Putamen (tissue), 1 donor: ENCODE measurements around the gene C2orf72.
A peak's percentile ranks its signal among the peaks of the same experiment; 100 is the strongest.
"Not testable (repeated sequence)": the region's sequence is repeated elsewhere in the genome, so short reads cannot be mapped to it uniquely, and the experiment has no call there.

Source experiments
- DNase-seq: peaks from one replicate; pipeline ENCODE4 v3.0.0-alpha.2; 2016; ENCODE audit warnings: low spot score

Gene C2orf72

DNA sequence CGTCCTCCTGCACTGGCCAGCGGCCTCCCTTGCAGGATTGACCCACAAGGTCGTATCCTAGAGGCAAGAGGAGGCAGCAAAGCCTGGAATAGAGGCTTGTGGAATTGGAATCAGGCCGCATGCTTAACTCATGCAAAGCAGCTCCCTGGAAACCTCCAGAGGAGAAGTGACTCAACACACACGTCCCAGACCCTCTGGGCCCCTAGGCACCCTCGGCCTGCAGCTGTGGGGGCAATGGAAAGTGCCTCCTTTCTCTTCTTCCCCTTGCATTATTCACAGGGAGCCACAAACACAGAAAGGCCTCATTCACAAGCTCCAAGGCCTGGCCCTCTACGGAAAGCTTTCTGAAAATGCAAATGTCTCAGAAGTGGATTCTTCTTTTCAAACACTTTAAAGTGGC, 21.8 kb upstream of the C2orf72 start:
- DNase-seq: peak; percentile 70

DNA sequence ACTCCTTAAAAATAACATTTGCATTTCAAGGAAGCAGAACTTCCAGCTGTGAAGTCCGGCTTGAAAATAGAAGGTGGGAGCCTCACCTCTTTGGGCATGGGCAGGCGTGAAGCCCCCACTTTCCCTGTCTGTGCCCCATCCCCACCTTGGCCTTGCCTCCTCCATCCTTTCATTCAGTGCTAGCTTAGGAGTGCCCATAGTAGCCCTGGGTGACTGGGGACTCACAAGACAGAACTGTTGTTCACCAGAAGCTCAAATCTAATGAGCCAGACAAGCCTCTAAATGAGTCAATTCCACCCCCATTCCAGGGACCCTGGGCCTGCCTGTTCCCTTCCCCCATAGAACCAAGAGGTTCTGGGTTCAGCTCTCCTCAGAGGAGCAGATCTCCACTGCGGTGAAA, 21.4 kb upstream of the C2orf72 start:
- DNase-seq: no peak

DNA sequence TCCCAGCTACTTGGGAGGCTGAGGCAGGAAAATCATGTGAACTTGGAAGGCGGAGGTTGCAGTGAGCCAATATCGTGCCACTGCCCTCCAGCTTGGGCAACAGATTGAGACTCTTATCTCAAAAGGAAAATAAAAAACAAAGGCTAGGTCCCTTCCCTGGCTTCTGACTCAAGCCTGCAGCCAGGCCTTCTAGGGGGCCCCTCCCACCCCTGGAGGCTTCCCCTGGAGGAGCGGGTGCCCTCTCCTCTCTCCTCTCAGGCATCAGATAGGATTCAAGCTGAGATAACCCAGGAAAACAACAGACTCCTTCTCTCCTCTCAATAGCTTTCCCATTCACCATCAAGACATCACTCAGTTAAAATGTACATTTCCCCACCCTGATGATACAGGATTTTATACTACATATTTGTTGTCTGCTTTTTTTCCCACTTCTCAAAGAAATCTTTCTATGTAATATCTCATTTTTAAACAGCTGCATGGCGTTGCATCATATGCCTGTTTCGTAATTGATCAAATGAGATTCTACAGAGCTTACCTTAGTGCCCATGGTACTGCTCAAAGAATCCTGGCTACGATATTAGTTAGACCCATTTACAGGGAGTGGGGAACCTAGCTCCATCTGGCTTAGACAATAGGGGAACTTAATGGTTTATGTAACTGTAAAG, 20.6 kb upstream of the C2orf72 start:
- no peak for DNase-seq

DNA sequence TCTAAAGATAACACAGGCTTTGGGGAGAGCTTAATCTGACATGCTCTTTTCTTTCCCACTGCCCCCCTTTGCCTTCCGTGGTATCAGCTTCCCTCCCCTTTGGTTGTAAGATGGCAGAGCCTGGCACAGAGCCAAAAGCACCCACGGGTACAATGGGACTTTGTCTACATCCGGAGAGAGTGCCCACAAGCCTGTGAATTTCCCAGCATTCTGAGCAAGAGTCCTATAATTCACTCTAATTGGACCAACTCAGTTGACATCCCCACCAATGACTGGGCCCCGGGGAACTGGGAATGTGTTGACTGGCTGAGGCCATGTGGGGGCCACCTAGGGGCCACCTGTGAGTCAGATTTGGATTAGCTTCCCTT, 20.1 kb upstream of the C2orf72 start:
- no peak for DNase-seq

DNA sequence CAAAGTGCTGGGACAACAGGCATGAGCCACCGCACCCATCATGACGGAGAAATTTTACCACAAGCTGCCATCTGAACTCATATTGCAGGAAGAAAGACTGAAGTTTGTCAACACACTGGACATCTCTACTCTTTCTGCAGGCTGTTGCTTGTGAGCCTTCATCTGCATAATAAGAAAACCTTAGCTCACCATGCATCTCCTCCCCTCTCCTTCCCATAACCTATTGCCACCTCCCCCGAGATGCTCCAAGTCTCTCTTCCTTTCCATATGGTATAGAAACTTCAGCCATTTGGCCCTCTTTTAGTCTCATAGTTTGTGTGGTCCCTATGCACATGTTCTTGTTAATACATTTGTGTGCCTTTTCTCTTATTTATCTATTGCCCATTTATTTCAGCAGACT, 19.1 kb upstream of the C2orf72 start:
- no peak for DNase-seq

DNA sequence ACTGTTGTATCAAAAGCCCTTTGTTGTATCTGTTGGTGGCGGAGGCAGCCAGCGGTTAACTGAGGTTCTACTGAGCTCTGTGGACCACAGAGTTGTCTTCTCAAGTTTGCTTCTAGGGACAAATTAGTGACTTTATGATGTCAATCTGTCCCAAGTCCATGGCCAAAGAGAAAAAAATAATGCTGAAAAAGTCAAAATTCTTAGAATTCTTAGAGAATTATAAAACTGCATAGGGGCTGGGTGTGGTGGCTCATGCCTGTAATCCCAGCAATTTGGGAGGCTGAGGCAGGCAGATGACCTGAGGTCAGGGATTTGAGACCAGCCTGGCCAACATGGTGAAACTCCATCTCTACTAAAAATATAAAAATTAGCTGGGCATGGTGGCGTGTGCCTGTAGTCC, 12.3 kb upstream of the C2orf72 start:
- not testable (repeated sequence) for DNase-seq

DNA sequence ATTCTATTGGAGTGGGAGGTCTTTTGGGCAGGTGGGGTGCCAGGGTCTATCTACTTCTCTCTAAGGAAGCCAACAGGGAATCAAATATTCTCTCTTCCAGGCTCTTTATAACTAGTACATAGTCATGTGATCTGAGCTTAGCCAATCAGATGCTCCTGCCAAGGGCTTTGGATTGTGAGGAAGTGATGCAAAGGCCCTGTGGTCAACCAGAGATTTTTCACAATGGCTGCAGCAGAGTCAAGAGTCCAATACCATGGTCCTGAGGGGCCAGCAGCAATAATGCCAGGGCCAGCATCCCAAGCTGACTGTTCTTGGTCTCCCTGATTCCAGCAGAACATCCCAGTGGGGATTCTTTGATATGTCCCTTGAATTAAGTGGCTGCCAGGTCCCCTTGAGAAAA, 8.4 kb upstream of the C2orf72 start:
- DNase-seq: no peak

DNA sequence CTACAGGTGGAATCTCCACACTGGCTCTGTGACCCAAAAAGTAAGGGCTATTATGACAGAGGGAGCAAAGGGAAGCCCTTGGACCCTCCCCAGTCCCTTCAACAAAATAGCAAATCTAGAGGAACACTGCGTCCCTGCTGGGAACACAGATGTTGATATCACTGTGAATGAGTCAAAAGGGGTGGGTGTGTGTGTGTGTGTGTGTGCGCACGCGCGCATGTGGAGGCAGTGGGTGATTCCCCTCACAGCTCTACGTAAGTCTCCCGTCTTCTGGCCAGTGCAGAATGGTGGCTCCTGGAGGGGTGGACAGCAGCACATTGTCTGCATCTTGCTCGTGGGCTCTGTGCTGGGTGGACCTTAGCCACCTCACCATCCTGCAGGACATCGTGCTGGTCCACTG, 7.8 kb upstream of the C2orf72 start:
- DNase-seq: no peak

DNA sequence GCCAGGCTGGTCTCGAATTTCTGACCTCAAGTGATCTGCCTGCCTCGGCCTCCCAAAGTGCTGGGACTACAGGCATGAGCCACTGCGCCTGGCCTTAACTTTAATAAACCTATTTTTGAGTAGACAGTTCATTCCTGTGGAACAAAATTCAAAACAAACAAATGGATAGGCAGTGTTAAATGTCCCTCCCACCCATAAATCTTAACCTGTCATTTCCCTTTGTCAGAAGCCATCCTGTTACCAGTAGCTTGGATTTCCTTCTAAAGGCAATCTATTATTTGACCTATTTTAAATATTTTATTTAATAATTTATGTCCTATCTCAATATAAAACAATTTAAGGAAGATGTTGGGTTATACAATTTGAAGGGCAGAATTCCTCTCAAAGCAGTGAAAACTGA, 6.6 kb upstream of the C2orf72 start:
- no peak for DNase-seq

DNA sequence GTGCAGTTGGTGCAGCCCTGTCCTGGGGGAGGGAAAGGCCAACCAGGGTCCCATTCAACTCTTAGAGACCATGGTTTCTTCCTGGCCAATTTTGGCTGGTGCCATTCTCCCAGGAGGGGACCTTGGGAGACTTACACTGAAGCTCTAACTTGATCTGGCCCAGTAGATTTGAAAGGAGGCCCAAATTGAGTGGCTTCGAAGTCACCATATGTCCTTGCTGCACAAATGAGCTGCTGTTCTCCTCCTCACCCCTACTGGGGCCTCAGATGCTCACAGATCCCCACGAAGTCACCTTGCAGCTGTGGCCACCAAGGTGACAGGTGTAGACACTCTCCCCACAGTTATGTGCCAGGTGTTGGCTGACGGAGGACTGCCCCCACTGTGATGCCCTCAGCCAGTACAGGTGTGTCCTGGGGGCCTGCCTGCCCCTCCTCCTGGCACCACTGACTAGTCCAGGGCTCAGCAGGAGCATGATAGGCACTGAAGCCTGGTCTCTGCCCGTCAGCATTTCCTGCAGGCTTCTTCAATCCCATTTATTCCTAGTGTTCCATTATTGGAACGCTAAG, 4.7 kb upstream of the C2orf72 start:
- no peak for DNase-seq

DNA sequence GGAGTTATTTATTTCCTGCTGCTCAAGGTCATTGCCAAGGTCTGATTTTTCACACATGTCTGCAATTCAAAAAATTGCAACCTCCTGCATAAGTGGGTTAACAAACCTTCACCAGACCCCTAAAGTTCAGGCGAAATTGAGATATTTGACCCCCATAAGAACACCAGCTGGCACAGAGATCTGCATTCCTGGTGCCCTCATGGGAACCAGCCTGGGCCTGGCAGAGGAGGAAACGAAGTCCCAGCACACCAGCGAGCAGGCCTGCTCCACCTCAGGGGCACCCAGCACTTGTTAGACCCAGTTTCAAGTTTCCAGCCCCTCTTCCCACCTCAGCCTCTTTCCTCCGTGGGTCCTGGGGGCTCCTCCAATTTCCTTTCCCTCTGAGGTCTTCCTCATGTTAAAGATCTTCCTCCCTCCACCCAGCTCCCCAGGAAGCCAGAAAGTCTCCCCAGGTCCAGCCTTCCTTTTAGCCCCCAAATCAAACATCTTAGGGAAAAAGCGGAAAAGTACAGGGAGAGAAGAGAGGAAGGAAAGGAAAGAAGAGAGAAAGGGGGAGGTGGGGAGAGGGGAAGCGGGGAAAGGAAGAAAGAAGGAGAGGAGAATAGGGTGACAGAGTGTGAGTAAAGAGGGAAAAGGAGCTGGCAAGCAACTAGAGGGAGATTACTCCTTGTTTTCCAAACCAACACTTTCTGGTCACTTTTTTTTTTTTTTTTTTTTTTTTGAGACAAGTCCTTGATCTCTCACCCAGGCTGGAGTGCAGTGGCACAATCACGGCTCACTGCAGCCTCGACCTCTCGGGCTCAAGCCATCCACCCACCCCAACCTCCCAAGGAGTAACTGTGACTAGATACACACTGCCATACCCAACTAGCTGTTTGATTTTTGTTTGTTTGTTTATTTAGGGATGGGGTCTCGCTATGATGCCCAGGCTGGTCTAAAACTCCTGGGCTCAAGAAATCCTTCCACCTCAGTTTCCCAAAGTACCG, 3.9 kb upstream of the C2orf72 start:
- no peak for DNase-seq

DNA sequence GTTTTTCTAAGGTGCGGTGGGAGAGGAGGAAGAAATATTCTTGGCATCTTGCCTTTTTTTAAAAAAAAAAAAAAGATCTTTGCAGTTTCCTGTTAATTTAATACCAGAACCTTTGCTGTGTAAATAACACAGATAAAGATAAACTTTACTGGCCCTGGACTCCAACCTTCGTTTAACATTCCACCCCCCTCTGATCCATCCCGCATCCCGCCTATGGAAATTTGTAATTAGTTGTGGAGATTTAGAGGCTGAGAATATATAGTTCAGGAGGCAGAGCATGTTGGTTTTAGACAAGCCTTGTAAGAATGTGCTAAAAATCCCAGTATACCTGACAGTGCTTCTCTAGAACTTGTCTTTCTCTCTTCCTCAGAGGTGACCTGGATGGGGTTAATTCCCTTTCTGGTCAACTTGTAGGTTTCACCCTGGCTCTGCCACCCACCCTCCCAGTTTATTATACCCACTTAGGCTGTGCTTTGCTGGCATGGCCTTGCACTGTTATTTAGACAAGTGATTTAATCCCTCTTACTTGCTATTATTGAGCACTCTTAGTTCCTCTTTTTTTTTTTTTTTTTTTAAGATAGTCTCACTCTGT, 2.9 kb upstream of the C2orf72 start:
- DNase-seq: no peak

DNA sequence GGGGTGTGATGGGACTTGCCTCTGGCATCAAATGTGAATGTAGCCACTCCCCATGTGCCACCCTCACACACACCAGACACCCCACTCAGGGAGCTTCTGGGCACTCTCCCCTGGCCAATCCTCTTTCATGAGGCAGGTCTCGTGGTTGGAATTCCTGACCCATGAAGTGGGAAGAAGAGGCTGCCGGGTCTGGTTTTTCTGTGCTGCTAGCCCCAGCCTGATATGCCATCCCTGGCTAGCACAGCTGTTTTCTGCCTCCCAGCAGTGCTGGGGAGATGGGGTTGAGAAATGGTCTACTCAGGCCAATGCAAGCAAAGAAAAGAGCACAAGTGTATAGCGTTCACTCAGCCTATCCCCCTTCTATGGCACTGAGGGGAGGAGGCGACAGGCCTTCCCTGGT, 1.2 kb upstream of the C2orf72 start:
- DNase-seq: no peak

DNA sequence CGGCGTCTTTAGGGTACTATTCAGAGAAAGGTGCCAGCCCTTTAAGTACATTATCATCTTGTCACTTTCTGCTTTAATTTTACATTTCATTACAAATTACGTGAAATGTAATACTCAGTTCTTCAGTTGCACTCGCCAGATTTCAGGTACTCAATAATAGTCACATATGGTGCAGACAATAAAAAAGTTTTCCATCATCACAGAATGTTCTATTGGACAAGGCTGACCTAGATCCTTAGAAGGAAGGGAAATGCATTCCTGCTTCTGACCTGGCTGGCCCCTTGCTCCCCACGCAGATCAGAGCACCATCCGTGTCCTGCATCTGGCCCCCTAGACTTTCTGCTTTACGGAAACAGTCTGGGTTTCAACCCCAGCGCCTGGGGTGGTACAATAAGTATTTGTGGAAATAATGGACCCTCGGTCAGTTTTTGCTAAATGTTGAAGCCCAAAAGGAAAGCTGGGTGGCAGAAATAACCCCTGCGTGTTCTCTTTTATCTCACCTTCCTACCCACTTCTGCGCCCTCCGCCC, 681 bp upstream of the C2orf72 start:
- DNase-seq: no peak

DNA sequence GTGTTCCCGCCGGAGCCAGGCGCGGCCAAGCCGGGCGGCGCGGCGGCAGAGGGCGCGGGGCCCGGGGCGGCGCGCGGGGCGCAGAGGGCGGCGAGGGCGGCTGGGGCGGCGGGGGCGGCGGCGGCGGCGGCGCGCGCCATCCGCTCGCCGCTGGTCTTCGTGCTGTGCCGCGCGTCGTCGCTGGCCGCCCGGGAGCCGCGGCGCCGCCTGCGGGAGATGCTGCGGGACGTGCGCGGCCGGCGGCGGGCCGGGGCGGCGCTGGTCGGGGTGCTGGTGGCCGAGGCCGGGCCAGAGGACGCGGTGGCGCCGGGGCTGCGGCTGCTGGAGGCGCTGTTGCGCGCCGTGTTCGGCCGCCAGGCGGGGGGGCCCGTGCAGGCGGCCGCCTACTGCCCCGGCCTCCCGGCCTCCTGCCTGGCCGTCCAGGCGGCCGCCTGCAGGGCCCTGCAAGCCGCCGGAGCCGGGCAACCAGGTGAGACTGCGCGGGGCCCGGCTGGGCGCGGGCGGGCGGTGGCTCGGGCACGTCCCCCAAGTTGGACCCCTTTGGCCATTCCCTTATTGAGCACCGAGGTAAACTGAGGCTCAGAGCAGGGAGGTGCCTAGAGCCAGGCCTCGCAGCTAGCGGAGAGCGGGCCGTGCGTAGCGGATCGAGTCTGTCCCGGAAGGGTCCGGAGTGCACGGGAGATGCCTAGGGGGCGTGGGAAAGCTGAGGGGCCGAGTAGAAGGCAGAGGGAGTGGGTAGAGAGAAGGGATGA, 584 bp downstream of the C2orf72 start:
- DNase-seq: peak; percentile 59

DNA sequence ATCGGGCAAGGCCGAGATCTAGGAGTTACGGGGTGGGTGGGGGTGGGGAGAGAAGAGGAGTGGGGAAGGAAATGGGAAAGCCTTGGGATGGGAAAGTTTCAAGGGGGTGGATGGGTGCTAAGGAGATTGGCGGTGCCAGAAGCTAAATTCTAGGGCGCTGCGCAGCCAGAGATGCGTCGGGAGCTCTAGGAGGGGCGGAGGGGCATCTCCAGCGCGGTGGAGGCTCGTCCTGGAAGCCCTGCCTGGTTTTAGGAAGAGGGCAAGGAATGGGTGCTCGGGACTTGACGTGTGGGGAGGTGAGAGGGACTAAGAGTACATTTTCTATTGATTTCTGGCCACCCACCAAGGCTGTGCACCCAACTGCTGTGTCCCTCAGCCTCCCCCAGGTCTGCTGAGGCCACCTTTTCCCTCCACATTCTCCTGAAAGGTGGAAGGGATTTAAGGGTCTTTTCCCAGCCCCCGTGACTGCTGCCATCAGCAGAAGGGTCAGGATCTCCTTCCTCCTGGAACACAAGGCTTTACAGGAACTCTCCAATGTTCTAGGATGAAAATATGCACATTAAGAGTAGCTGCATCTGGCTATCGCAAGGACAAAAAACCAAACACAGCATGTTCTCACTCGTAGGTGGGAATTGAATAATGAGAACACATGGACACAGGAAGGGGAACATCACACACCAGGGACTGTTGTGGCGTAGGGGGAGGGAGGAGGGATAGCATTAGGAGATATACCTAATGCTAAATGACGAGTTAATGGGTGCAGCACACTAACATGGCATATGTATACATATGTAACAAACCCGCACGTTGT, 1.4 kb downstream of the C2orf72 start:
- DNase-seq: no peak

DNA sequence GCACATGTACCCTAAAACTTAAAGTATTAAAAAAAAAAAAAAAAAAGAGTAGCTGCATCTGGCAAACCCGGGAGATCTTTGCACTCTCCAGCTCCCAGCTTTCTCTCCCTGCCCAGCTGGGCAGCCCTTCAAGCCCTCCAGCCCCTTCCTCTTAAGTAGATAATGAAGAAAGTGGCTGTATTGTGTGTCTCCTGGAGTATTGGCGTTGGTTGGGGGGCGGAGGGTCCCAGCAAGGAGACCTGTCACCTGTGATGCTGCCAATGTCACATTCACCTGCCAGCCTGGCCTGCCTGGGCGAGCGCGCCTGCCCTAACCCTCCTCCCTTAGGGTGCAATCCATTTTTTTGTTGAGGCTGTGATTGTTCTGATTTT, 2.0 kb downstream of the C2orf72 start:
- no peak for DNase-seq

DNA sequence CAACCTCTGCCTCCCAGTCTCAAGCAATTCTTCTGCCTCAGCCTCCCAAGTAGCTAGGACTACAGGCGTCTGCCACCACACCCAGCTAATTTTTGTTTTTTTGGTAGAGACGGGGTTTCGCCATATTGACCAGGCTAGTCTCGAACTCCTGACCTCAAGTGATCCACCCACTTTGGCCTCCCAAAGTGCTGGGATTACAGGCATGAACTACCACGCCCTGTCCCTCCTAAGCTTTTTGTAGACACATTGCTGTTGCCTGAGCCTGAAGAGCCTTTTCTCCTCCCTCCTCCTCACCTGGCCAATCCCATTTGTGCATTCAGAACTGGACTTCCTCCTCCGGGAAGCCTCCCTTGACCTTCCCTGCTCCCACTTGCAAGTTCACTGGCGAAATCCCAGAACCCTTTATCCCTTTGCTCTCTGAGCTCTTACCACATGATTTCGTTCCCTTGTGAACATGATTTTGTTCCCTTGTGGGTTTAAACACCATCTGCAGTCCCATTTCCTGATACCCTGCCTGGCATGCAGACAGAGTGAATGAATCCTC, 2.6 kb downstream of the C2orf72 start:
- no peak for DNase-seq

DNA sequence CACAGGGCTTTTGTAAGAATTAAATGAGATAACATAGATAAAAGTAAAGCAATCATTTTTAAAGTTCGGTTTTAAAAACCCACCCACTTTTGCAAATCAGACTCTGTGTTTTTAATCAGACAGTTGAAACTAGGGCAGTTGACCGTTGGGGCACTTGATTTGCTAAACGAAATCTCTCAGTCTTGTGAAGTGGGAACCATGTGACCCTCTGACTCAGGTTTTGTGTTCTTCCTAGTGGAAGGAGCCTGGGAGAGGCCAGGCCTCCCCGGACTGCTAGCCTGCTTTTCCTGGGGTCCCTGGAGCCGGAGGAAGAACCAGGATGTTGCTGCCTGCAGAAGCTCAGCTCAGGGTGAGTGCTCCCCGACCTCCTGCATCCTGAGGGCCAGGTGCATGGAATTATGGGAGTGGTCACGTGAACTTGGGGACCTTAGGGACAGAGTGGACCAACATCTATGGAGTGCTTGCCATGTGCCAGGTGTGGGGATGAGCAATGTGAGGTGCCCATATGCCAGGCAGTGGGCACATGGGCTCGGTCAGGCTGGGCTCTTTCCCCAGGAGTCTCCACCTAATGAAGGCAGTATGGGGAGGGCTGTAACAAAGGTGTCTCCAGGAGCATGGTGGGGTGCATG, 3.9 kb downstream of the C2orf72 start:
- no peak for DNase-seq

DNA sequence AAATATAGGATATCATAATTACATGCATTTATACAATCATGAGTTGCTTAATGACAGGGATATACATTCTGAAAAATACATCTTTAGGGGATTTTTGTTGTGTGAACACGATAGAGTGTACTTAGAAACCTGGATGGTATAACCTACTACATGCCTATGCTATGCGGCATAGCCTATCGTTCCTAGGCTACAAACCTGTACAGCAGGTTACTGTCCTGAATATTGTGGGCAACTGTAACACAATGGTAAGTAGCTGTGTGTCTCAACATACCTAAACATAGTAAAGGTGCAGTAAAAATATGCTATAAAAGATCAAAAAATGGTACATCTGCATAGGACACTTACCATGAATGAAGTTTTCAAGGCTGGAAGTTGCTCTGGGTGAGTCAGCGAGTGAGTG, 6.5 kb downstream of the C2orf72 start:
- no peak for DNase-seq
